Endometrial microvascular endothelial cells (primary cell): ENCODE measurements around the gene MEGF11. TPM values are rescaled to one million over a fixed set of nuclear protein-coding genes. Genes with fewer than 3 reads are reported as not detected.

Experiments used
- in situ Hi-C: cut with HindIII; loops from 2 replicates; pipeline ENCODE4 v1.10.0; 2017; ENCODE audit warnings: low sequenced_read_pairs, low pct_unique_long_range_greater_than_20kb; ENCODE audit errors: inconsistent ontology term
- total RNA-seq: library from RNA; depleted of rRNA; stranded (reverse); fragments of >200 nt; gene quantifications from one replicate; pipeline ENCODE4 v1.2.3, GENCODE V29; 2015; ENCODE audit errors: inconsistent ontology term

MEGF11 gene
- not detected for total RNA-seq

- in situ Hi-C loops = no loop called here
Measured at GRCh38 chr15:66253418-66254088, at the start of gene MEGF11. Gene MEGF11 (minus strand): TSS chr15:66253750. CDS start chr15:66128403, 125,347 bp downstream.

DNA sequence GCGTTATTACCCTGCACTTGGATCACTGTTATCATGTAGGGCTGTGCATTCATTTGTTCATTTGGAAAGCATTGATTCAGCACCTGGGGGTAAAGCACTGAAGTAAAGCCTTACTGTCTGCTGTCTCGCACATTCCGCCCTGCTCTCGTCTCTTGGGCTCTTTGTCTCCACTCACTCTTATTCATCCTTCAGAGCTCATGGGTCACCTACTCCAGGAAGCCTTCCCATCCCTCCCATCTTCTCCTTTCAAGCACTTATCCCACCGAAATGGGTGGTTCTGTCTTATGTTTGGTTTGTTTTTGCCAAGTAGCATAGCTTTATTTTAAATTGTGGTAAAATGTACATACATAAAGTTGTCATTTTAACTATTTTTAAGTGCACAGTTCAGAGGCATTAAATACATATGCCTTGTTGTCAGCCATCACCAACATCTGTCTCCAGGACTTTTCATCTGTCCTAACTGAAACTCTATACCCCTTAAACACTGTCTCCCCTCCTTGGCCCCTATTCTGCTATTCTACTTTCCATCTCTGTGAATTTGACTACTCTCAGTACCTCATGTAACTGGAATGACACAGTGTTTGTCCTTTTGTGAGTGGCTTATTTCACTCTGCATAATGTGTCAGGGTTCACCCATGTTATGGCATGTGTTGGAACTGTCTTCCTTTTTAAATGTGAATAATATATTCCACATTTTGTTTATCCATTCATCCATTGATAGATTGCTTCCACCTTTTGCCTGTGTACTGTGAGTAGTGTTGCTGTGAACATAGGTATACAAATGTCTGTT is 49.1 kb upstream of the MEGF11 start:
- in situ Hi-C loops = loop anchor here (25.0 kb wide), 1 partner anchor 110 kb away; no protein-coding TSS in a partner anchor

- in situ Hi-C loops = loop anchor here (25.0 kb wide), 1 partner anchor 362 kb away; no protein-coding TSS in a partner anchor
Measured at GRCh38 chr15:66298803-66299251, 45.3 kb upstream of the MEGF11 start.

DNA sequence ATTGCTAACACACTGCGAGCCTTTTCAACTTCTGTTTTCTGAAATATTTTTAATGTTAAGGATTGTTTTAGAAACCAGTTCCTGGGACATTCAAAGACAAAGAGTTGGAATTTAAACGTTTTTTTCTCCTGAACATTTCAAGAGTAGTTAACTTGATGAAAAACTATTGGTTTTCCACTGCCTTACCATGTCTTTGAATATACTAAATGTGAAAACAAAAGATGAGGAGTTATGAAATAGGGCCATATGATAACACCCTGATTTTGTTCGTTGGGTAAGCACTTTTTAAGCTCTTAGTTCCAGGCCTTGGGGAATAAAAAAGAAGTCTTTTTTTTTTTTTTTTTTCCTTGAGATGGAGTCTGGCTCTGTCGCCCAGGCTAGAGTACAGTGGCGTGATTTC is 42.6 kb upstream of the MEGF11 start:
- in situ Hi-C loops = loop anchor here (25.0 kb wide), 1 partner anchor 359 kb away; no protein-coding TSS in a partner anchor

DNA sequence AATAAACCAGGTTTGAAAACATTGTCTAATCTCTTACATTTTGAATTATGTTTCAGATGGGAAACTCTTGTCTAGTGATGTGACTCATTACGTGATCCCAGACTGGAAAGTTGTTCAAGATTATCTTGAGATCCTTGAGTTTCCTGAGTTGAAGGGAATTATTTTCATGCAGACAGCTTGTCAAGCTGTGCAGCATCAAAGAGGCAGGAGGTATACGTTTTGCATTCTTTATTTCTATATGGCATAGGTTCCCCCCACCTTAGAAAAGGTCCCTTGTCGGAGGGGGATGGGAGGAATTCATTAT is 41.3 kb upstream of the MEGF11 start:
- in situ Hi-C loops = loop anchor here (25.0 kb wide), 1 partner anchor 358 kb away; no protein-coding TSS in a partner anchor

- in situ Hi-C loops = loop anchor here (25.0 kb wide), 1 partner anchor 357 kb away; no protein-coding TSS in a partner anchor
Measured at GRCh38 chr15:66294157-66294931, 40.8 kb upstream of the MEGF11 start.

GRCh38 chr15:66293419-66294156 is 40.0 kb upstream of the MEGF11 start, which contains the start of gene DIS3L:
Gene DIS3L (plus strand): TSS chr15:66293568. CDS start chr15:66293597, 29 bp downstream.
- in situ Hi-C loops = loop anchor here (25.0 kb wide), 1 partner anchor 356 kb away; no protein-coding TSS in a partner anchor

GRCh38 chr15:66292571-66293418 is 39.2 kb upstream of the MEGF11 start:
- in situ Hi-C loops = loop anchor here (25.0 kb wide), 1 partner anchor 355 kb away; no protein-coding TSS in a partner anchor

GRCh38 chr15:66291816-66292570 is 38.4 kb upstream of the MEGF11 start:
- in situ Hi-C loops = loop anchor here (25.0 kb wide), 1 partner anchor 355 kb away; no protein-coding TSS in a partner anchor

DNA sequence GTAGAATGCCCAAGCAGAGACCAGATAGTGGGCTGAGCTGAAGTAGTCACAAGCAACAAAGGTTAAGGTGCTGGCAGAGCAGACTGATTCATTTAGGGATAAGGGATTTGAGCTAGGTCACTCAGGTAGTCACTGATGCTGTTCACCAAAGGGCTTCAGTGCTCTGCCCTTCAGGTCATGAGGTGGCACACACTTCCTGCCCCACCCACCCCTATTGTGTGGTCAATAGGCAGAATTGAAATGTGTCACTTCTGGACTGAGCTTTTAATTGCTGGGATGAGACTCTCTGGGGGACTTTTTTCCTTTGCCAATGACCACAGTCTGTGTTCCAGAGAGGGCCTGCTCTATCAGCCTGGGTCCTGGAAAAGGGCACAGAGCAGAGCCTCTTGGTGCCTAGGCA is 37.0 kb upstream of the MEGF11 start:
- in situ Hi-C loops = loop anchor here (25.0 kb wide), 1 partner anchor 353 kb away; no protein-coding TSS in a partner anchor

GRCh38 chr15:66290007-66290406 is 36.5 kb upstream of the MEGF11 start:
- in situ Hi-C loops = loop anchor here (25.0 kb wide), 1 partner anchor 353 kb away; no protein-coding TSS in a partner anchor

DNA sequence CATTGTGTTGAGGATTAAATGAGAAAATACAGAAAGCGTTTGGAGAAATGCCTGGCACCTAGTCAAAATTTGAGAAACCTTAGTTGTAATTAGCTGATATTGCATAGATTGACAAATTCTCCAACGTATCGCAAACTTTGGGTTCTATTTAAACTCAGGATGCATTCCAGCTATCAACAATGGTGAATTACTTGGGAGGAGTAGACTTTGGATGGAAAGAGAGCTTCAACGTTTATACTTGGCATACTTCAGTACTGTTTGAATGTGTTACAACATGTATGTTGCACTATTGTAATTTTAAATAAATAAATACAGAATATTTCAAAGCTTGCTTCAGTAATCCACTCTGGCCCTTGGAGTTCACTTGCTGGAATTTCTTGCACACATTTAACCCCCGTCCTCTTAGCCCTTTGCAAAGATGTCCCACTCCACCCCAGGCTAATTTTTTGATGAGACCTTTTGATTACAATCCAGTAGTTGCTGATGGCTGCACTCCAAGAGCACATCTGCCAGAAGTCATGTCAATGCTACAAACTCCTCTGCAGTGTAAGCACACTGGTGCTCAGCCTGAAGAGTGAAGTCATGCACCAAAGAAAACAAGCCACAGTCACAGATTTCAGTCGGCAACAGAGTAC is 35.1 kb upstream of the MEGF11 start:
- in situ Hi-C loops = loop anchor here (25.0 kb wide), 1 partner anchor 351 kb away; no protein-coding TSS in a partner anchor

DNA sequence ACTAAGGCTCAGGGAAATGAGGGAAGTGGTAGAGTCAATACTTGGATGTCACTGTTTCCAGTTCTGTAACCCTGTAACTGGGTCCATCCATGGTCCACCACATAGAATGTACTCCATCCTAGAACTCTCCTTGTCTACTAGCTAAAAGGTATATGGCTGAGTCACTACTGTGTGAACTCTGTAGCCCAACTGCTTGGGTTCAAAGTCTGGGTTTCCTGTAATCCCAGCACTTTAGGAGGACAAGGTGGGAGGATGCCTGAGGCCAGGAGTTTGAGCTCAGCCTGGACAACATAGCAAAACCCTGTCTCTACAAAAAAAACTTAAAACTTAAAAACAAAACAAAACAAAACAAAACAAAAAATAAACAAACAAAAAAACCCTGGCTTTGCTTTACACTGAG is 34.5 kb upstream of the MEGF11 start:
- in situ Hi-C loops = loop anchor here (25.0 kb wide), 1 partner anchor 351 kb away; no protein-coding TSS in a partner anchor

GRCh38 chr15:66287461-66288057 is 34.0 kb upstream of the MEGF11 start:
- in situ Hi-C loops = loop anchor here (25.0 kb wide), 1 partner anchor 350 kb away; no protein-coding TSS in a partner anchor

GRCh38 chr15:66285533-66286280 is 32.2 kb upstream of the MEGF11 start:
- in situ Hi-C loops = loop anchor here (25.0 kb wide), 1 partner anchor 348 kb away; no protein-coding TSS in a partner anchor
